Upper lobe of left lung (tissue), 4 donors: ENCODE data around the gene BIRC7.

Experiments
- CTCF ChIP-seq, 6 experiments: fragments of 450-650 bp in 4 of 6; fragments of 200-600 bp in 2 of 6; sonication (generic) in 2 of 6; IDR thresholded peaks; one replicate each; pipeline ENCODE4 v1.5.1; 2016 to 2019; ENCODE audit warnings: antibody characterized with exemption in 6 of 6
- EP300 ChIP-seq, 4 donors: sonication (generic); formaldehyde crosslinking; IDR thresholded peaks; one replicate each; pipeline ENCODE4 v1.5.1; 2017; ENCODE audit warnings: antibody characterized with exemption in 4 of 4, control low read depth in 2 of 4
- POLR2A ChIP-seq, 4 donors: fragments of 450-650 bp; IDR thresholded peaks; one replicate each; pipeline ENCODE4 v1.5.1; 2016 to 2017; ENCODE audit warnings: antibody characterized with exemption in 4 of 4, mild to moderate bottlenecking in 2 of 4
- POLR2AphosphoS5 ChIP-seq, 2 donors: sonication (generic); formaldehyde crosslinking; IDR thresholded peaks; one replicate each; pipeline ENCODE4 v1.5.1; 2017; ENCODE audit warnings: antibody characterized with exemption in 2 of 2

- TF ChIP-seq EP300 (IDR thresholded peaks at IDR 0.05) = no peak
- no peak for TF ChIP-seq CTCF (IDR thresholded peaks at IDR 0.05)
- TF ChIP-seq POLR2A (IDR thresholded peaks at IDR 0.05) = no peak
- no peak for TF ChIP-seq POLR2AphosphoS5 (IDR thresholded peaks at IDR 0.05)
These were observed 8.8 kb downstream of the BIRC7 start for GRCh38 chr20:63244468-63244867.
